Activated CD4-positive, alpha-beta T cell treated with anti-CD3 and anti-CD28 coated beads, Interleukin-2, amount 50 U/mL, for 16 hours (primary cell): ENCODE results near the gene MAGI2.
"Not testable (repeated sequence)": the region's sequence is repeated elsewhere in the genome, so short reads cannot be mapped to it uniquely, and the experiment has no call there.

Experiments
- DNase-seq: peaks from one replicate; pipeline ENCODE4 v3.0.0-alpha.2; 2020

Gene MAGI2

DNA sequence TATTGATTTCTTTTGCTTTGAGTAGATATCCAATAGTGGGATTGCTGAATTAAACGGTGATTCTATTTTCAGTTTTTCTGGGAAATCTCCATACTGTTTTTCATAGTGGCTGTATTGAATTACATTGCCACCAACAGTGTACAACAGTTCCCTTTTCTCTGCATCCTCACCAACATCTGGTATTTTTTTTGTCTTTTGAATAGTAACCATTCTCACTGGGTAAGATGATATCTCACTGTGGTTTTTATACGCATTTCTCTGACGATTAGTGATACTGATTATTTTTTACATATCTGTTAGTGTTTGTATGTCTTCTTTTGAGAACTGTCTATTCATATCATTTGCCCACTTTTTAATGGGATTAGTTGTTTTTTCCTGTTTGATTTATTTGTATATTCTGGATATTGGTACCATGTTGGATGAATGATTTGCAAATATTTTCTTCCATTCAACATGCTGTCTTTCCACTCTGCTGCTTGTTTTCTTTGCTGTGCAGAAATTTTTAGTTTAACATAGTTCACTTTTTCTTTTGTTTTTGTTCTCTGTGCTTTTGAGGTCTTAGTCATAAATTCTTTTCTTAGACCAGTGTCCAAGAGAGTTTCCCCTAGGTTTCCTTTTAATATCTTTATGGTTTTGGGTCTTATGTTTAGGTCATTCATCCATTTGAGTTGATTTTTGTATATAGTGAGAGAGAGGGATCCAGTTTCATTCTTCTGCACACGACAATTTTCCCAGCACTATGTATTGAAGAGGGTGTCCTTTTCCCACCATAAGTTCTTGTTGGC, 1070.2 kb downstream of the MAGI2 start:
- no peak for DNase-seq

DNA sequence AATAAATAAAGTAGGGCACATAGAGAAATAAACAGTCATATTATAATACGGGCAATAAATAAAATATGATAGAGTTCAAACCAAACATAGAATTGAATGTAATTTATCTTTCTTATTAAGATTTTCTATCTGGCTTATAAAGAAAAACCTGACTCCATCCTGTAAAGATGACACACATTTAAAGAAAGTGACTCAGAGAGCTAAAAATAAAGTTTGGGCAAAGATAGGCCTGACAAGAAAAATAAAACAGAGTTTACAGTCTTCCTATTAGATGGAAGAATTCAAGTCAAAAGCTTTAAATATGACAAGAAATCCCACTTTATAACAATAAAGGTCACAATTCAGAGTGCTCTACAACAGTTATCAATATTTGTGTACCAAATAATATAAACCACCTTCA, 1074.3 kb downstream of the MAGI2 start:
- no peak for DNase-seq

DNA sequence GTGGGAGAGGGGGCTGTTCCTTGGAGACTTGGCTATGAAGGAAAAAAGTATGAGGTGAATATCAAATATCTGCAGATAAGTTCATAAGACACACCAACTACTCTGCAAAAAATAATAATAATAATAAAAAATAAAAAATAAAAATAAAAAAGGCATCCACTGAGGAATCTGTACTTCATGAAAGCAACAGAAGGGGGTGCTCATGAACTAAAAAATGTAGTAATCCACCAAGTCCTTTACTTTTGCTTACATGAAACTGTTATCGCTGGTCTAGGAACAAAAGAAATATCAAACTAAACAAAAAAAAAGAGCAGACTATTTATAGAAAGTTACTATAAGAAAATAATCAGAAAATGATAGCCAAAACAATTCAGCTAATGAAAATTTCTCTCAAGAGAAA, 1075.9 kb downstream of the MAGI2 start:
- DNase-seq, result no peak

DNA sequence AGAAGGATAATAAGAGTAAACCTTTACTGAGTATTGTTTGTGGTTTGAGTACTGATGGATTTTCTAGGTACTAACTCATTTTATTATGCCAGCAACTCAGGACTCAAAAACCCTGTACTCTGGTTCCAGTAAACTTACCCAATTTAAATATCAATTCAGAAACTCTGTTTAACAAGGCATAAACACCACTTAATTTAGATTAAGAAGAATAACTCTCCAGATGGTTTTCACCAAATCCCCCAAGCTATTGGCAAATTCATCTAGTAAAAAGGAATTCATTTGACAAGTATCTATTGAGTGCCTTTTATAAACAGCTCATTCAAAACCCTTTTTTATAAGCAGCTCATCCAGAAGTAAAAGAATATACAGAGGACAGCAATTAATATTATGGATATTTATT, 1082.5 kb downstream of the MAGI2 start:
- DNase-seq, result no peak

DNA sequence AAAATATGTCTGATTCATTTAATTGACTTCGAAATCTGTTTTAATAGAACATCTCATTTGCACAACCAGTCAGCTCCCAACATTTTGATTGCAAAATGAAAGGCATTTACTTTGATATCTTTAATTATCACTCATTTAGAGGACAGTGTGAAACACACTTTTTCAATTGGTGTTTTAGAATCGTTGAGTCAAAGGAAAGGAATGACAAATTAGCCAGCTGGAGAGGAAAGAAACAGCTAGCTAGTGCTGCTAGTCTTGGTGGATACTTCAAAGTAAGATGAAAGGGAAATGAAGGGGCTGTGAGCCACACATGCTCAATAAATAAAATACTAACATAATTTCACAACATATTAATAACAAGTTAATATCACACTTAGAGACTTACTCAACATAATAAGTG, 1084.7 kb downstream of the MAGI2 start:
- DNase-seq, result no peak

DNA sequence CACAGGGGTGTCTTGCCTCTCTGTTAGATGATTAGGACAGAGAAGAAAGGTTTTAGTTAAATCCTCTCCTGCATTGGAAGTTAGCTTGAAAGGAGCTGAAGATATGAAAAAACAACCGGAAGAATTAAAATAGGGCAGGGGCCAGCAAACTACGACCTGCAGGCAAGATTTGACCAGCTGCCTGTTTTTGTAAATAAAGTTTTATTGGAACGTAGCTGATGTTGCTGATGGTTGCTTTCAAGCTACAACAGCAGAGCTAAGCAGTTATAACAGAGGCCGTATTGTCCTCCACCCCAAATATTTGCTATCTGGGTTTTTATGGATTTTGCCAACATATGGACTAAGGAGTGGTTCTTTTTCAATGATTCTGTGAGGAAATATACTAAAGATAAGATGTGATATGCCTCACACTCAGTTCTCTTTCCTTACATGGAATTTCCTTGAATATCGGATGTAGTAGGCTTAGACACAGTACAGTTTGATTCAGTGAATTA, 1086.1 kb downstream of the MAGI2 start:
- DNase-seq, result no peak

DNA sequence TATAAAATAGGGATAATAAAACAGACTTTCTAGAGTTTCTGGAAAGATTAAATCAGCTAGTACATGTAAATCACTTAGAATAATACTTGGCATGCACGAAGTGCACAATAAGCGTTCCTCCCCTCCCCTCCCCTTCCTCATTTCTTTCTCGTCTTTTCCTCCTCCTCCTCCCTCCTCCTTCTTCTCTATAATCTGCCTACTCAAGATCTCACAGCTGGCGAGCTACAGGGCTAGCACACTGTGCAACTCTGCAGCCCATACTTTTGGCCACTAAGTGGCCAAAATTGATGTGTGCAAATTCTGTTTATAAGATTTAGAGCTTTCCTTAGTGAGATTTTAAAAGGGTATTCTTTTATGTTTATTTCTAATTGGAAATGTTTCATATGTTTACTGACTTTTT, 1089.6 kb downstream of the MAGI2 start:
- DNase-seq, result no peak

DNA sequence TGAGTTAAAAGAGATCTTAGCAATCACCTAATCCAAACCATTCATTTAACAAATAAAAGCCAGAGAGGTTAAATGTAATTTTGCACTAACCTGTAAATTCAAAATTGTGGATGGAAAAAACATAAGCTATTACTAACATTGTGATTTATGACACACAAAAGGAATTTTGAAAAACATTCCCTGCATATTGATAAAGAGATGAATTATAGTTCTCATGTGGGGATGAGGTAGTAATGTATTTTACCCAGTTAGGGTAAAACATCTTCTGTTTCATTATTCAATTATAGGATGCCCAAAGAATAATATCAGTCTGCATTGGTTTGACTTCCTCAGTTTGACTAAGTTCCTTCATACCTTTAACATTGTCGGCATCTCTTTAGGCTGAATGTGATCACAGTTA, 1093.6 kb downstream of the MAGI2 start:
- DNase-seq, result no peak

DNA sequence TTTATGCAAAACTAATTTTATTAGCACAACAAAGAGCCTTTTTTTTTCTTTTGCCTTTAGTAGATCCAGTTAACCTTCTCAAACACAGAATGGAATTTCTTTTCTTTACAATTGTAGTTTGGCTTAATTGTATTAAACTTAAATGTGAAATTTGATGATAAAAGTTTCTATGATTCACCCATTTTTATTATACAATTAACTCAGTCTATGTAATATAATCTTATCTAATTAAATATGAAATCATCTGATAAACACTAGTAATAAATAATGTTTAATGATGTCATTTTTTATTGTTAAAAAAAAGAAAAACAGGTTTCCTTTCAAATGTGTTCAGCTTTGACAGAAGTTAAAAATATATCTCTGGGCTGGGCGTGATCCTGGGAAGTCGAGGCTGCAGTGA, 1095.8 kb downstream of the MAGI2 start:
- no peak for DNase-seq

DNA sequence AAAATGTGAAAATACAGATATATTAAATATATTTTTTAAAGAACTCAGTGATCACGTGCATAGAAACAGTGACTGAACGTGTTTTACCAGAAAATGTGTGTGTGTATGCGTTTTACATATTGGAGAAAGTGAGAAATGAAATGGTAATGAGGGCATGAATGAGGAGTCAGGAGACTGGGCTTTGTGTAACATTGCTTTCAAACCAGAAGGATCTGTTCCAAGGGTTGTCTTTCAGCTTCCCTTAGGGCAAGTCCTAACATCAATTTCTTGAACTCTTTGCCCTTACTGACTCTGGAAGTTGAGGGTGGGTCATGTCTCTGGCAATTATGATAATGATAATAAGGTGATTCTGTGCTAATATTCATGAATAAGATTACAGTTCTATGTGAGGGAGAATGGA, 1097.6 kb downstream of the MAGI2 start:
- DNase-seq, result no peak

DNA sequence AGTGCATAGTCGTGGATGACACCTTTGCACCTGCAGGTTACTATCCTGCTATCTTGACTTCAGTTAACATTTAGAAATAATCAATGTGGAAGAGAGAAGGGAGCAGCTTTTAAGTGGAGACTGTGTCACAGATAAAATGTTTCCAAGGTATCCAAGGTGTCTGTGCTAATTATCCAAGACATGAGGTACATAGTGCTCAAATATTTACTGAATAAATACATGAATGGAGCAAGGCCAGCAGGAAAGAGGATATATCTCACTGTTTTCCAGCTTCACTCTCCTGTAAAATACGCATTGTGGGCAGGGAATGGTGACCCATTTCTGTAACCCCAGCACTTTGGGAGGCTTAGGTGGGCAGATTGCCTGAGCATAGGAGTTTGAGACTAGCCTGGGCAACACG, 1102.5 kb downstream of the MAGI2 start:
- DNase-seq, result no peak

DNA sequence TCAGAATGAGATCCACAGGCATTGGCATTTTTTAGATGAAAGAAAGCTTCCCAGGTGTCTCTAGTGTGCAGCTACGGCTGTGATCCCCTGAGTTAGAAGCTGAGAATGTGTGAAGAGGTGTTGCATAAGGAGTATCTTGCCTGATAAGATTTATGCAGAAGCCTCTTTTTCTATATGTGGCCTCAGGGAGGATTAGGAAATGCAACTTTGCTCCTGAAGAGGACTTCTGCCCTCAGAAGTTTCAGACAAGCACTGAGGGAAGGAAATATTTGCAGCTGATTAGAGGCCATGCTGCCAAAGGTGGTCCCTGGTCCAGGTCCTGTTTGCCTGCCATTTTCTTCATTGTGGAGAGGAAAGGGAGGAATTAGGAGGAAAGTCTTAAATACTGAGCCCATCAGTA, 1103.1 kb downstream of the MAGI2 start:
- DNase-seq, result no peak

DNA sequence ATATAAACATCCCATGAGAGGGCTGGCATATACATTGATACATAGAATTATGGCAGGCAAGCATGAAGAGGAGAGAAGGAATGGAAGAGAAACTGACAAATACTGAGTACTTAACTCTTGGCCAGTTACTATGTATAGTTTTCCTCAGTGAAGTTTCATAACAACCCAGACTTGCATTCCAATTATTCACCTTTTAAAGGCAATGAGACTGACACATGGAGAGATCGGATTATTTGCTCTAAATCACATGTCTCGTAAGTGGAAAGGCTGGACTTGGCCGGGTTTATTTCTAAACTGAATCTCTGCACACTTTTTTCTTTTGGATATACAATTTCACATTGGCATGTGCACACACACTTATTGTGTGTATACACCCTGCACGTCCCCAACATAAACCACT, 1106.6 kb downstream of the MAGI2 start:
- no peak for DNase-seq

DNA sequence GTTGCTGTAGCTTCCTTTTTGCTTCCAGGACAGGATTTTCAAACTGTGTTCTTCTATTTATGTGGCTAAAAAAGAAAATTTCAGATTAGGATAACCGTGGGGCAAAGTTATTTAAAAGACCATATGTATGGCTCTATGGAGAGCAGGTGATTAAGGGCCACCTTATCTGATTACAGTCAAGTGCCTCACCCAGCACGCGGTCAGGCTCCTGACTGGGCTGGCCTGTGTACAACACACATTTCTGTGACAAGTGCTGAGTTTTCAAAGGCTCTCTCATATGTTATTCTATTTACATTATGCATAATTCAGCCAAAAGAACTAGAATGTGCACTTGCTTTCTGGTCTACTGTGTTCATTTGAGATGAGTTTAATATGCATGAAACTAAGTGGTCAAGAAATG, 1107.5 kb downstream of the MAGI2 start:
- no peak for DNase-seq

DNA sequence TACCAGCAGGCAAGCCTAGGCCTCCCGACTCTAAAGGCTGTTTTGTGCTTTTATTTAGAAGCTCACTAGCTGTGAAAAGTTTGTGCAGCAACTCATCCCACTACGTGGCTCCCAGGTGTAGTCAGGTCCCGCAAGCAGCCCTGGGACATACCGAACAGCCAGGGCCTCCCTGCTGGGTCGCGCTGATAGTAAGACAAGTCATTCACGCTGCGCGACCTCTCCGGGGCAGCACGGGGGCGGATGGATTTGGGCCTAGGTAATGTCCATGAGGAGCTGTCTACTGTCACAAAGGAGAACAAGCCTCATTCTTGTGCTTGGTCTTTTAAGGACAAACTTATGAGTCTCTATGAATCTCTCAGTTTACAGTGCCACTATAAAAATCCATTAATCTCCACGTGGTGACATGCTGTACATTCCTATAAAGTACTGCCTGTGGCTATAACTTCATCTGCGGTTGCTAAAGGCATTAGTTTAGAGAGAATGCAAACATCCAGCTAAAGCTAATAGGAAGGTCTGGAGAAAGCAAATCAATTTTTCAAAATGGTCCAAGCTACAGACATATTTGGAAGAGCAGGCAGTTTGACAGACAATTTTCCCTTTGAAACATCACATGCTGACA, 1108.1 kb downstream of the MAGI2 start:
- no peak for DNase-seq

DNA sequence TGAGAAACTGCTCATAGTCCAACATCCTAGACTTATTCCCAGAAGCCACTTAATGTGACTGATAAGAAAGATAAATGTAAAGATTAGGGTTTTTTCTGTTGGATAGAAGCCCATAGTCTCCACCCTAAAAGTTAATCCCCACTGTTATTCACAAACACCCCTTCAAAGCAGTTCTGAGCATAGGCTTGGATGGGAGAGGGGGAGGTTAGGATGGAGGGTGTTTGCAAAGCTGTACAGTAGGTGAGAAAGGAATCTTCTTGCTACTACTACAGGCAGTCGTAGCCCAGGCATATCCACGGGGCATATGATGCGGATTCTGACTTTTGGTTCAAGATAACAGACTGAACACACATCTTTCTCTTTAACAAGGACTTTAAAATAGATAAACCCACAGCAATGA, 1119.0 kb downstream of the MAGI2 start:
- DNase-seq, result no peak

DNA sequence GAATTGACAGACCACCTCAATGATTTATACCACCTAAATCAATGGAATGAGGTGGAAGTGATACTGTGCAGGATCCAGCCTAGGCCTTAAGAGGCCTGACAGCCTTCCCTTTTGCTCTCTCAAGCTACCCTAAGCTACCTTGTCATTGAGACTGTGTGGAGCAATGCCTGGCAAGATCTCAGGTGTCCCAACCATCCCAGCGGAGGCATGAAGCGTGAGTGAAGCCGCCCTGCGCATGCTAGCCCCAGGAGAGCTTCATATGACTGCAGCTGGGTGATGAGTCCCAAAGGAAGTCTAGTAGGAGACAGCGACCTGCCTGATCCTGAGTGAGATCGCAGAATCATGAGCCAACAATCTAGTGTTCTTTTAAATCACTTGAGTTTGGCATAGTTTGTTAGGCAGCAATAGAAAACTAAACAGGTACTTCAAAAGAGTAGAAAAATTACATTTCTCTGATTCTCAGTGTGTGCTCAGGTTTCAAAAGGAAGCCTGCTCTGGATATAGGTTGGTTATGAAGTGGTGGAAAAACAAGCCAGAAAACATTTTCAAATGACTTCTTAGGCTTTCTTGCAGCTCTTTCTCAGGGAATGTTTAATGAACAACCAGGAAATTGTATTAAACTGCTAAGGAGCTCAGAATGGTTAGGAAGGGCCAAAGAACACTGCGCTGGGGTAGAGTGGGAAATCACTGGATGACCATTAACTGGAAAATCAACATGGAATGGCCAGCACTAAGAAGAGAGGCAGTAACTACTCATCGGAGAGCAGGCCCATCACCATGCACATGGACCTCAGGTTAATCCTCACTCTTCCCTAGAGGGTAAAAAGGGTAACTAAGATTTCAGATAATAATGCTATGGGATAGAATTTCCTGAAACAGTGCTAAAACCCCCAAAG, 1119.7 kb downstream of the MAGI2 start:
- no peak for DNase-seq

DNA sequence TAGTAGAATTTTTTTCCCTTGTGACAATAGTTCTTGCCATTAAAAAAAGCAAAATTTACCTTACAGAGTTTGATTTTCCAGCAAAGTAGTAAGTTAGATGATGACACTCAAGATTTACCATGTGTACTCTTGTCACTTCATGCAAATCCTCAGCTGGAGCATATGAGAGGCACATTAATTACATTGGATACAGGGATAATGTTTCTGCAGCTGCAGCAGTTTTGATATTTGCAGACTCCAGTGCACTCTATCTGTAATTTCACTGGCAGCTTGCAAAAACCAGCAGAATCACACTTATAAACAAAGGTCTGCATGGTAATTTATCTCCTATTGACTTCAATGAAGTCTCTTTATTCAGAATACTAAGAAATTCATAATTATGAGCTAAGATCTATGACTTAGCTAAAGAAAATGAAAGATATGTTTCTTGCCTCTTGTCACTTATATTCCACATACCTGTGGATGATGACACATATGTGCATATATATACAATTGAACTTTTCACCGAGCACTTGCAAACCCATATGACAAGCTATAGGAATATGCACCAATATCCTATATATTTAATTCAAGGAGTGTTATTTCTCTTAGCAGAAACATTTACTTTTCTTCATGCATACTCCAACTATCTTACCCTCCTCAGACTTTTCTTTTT, 1124.3 kb downstream of the MAGI2 start:
- DNase-seq, result no peak

DNA sequence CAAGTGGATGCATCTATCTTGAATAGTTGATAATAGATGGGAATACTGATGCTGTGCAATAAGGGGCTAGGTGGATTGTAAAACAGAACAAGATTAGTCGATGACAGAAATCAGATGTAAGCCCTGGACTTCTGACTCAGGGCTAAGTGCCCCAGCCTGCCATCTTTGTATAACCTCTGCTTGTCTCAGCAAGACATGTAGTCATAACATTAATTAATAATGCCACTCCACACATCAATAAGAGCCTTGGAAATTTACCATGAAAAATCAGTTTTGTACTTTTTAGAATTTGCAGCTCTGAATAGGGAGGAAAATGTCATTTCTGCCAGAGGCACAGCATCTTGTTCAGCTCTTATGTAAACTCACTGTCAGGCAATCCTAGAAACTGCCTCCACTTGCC, 1125.7 kb downstream of the MAGI2 start:
- no peak for DNase-seq

DNA sequence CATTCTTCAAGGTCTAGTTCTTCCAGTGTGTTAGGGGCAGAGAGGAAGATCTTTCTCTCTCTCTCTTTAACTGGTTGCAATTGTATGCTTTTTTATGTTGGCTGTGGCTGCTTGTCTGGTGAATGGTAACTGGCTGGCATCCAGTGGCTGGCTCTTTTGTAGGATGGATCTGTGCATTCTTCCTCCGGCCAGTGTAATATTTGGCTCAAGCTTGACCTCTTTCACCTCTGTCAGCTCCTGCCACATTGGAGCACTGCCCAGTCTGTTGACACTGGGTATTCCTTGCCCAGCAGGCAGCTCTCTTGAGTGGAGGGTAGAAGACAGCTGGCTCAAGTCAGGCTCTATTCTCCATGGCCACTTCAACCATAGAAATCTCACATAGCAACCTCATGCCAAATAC, 1126.6 kb downstream of the MAGI2 start:
- DNase-seq, result no peak

DNA sequence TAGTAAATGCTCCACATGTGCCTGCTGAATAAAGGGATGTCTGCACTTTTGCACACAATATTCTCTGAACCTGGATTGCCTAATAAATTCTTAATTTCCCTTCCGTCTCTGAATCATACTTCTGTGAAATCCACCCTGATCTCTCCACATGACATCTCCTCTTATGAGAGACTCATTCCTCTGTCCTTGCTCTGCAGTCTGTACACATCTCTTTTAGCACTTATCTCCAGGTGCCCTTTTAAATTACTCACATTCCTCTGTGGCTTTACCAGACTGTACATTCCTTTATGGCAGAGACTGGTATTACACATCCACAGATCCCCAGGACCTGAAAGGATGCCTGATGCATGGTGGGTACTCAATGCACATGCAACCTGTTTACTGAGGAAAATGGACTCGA, 1127.3 kb downstream of the MAGI2 start:
- DNase-seq, result no peak

DNA sequence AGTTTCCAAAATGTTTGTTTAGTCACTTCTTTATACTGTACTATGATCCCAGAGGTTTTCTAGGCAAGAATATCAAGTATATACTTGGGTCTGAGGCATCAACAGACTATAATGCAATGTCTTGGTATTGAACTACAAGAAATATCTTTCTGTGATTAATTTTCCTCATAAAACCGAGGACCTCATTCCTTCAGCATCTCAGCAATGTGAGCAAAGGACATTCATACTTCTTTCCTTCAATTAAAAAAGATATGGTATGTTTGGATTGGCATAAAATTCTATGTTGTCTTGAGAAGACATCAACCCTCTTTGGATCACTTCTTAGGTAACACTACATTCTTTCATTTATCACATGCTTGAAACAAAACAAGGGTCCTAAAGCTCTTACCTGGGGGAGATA, 1130.3 kb downstream of the MAGI2 start:
- no peak for DNase-seq

DNA sequence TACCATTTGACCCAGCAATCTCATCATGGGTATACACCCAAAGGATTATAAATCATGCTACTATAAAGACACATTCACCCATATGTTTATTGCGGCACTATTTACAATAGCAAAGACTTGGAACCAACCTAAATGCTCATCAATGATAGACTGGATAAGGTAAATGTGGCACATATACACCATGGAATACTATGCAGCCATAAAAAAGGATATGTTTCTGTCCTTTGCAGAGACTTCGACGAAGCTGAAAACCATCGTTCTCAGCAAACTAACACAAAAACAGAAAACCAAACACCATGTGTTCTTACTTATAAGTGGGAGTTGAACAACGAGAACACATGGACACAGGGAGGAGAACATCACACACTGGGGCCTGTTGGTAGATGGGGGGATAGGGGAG, 1131.2 kb downstream of the MAGI2 start:
- DNase-seq, result not testable (repeated sequence)
